SHP77 treated with DMSO at 0.1 percent for 48 hours (cell line): ENCODE results near the gene PDLIM4.
A peak's percentile ranks its signal among the peaks of the same experiment; 100 is the strongest.

Source experiments
- DNase-seq: peaks from one replicate; lab custom pipeline; 2025; lab: John Stamatoyannopoulos, UW

Gene PDLIM4

DNA sequence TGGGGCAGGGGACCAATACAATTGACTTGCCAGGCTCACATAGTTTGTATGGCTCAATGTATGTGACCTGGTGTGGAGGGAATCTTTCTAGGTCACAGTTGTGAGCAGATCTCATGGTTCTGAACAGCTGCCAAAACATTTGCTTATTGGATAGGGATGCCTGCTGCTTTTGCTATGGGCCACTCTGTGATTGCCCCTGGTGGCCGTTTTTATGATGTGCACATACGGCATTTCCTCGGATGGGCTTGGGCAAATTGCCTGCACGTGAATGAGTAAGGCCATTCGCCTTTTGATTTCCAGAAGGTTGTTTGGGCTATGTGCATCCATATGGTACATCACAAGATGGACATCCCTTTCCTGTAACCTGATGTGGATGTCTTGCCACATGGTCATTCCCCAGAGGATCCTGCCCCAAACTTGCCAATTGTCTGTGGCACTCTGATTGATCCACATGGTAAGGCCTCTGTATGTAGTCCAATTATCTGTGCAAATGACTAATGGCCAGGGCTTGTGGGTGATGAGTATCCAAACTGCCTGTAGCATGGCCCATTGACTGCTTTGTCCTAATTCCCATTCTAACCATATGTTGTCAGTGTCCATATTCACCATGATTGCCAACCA, 26.0 kb downstream of the PDLIM4 start:
- DNase-seq = peak; percentile 47

DNA sequence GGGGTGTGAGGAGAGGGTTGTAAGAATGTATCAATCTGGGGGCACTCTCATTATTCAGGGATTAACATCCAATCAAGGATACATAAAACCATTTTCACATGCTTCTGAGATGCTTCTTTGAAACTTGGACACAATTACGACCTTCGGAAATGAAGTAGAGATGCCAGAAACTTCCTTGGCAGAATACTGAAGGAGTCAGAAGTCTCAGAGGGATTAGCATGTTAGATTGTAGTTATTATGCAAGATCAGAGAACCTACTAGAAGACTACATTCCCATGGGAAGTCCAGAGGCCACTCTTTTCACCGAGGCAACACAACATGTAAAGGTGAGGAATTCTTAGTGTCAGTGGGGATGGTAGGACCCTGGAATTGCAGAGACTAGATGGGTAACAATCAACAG, 31.6 kb downstream of the PDLIM4 start:
- no peak for DNase-seq

- DNase-seq = no peak
Measured at GRCh38 chr5:132291026-132291425, 33.5 kb downstream of the PDLIM4 start.

DNA sequence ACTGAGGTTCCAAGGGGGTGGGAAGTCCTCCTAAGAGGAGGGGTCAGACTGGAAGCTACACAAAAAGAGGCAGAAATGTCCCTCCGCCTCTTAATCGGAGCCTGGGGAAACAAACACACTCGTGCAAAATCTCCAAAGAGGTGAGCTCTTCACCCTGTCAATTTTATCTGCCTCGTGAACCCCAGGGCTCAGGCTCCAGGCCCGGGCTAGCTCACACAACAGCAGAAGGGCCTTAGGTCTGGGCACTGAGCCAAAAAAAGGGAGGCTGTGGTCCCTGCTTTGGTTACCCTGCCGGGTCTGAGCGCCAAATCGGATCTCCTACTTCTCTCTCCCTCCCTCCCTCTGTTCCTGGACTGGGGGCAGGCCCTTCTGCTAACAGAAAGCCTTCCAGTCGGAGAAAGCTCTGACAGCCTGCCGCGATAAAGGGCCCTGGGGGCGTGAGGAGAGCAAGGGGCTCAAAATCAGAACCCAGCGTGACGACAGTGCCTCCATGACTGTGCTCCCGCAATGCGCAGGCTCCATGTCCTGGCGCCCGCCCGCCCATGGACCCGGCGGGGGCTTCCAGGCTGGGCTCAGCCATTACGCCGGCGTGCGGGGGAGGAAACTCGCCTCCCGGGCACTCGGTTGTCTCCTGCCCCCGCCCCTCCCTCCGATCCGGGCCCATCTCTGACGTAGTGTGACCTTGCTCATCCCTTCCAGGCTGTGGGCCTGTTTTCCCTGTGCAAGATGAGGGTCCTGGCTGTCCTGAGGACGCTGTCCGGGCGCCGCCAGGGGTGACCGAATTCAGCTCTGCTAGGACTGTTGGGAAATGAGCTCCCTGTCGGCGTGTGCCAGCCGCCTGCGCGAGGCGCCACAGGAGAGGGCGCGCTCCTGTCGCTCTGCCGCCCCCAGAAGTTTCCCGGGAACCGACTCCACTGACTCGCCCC, 35.8 kb downstream of the PDLIM4 start:
- DNase-seq = peak; percentile 84

- peak; percentile 51 for DNase-seq
Measured at GRCh38 chr5:132293992-132294727, 36.7 kb downstream of the PDLIM4 start, which contains the start of gene SLC22A4. Gene SLC22A4 (plus strand): TSS chr5:132294394. CDS start chr5:132294617, 223 bp downstream.

GRCh38 chr5:132294728-132295504, 37.4 kb downstream of the PDLIM4 start:
- DNase-seq = no peak

DNA sequence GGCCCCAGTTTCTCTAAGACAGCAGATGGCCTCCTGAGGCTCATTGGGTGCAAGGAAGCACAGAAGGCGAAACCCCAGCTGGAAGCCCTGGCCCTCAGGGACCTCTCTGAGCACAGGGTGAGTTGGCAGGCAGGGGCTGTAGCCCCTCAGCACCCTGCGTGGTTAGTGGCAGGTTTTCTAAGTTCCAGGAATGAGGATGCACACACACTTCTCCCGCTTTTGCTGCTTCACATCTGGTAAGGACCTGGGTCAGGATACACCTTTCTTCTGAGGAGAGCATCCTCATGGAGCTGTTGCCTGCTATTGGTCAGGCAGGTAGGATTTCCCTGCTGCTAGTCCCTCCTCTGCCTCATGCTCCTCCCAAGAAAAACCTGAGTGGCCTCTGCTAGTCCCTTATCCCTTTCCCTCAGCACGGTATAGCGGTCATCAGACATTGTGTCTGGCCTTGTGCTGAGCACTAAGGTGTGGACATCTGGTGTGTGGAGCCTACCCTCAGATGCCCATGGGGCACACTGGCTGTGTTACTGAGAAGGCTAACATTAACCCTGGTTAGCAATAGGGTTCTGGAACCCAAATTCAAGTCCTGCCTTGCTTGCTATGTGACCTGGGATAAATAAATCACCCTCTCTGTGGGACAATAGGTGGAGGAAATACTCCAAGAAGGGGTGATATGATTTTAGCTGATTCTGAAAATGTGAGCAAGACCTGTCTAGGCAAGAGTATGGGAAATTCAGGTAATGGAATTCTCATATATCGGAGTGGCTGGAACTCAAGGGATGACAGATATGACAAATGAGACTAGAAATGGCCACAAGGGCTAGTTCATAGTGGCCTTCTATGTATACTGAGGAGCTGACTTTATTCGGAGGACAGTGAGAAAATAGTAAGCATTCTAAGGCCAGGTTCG, 38.3 kb downstream of the PDLIM4 start:
- no peak for DNase-seq

GRCh38 chr5:132296412-132297016, 39.0 kb downstream of the PDLIM4 start:
- no peak for DNase-seq

- DNase-seq = no peak
Measured at GRCh38 chr5:132297211-132297940, 39.9 kb downstream of the PDLIM4 start.

GRCh38 chr5:132298298-132299212, 41.1 kb downstream of the PDLIM4 start:
- DNase-seq = no peak

- DNase-seq = no peak
Measured at GRCh38 chr5:132299917-132300316, 42.4 kb downstream of the PDLIM4 start.

DNA sequence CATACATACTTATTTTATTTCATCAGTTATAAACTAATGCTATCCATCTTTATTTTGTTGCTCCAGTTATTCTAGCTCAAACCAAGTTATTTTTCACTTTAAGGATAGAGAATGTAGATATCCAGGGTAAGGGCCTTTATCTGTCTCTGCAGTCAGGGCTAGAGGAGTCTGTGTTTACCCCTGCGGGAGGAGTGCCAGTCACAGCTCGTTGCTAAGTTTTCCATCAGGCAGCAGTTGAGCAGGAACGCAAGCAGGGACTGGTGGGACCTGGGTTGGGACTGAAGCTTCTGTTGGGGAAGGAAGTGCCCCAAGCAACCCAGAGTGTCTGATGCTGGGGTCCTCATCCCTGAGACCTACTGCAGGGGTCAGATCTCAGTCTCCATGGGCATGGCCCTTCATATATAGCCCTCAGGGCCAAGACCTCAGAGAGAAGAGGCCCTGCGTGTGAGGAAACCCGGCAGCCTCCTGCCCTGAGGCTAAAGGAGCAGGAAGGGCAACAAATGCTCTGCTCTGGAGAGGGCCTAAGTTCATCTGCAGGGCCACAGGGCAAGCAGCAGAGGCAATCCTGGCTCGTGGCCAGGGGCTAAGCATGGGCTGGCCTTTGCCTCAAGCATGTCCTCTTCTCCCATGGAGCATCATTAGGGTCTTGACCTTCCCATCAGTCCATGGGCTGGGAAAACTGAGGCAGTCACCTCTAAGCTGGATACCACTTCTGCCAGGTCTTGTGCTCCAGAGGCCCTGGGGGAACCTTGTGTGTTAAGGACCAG, 43.3 kb downstream of the PDLIM4 start:
- DNase-seq = no peak

GRCh38 chr5:132301344-132302271, 44.1 kb downstream of the PDLIM4 start:
- DNase-seq = no peak

GRCh38 chr5:132302413-132302812, 44.9 kb downstream of the PDLIM4 start:
- no peak for DNase-seq

- no peak for DNase-seq
Measured at GRCh38 chr5:132303589-132303988, 46.1 kb downstream of the PDLIM4 start.

- DNase-seq = no peak
Measured at GRCh38 chr5:132305420-132305819, 47.9 kb downstream of the PDLIM4 start.

DNA sequence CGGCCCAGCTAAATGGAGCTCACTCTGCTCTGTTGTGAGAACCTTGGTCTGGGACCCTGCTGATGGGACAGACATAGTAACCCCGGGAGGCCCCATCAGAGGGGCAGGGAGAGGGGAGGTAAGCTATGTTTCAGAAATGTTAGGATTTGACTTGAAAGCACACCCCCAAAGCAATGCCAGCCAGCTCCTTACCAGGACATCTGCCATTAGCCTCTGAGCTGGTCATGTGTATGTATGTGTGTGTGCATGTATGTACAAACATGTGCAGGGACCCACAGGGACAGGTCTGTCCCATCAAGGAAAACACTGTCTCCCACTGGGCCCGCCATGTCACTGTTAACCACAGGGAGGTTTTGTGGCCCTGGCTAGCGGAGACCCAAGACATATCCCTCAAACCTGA, 51.2 kb downstream of the PDLIM4 start:
- no peak for DNase-seq
